SJCRH30 (cell line): ENCODE results near the gene COLEC12. TPM values are rescaled to one million over a fixed set of nuclear protein-coding genes. Genes with fewer than 3 reads are reported as not detected.
"Not testable (repeated sequence)": the region's sequence is repeated elsewhere in the genome, so short reads cannot be mapped to it uniquely, and the experiment has no call there.

Experiments
- DNase-seq, 2 experiments: peaks; one replicate each; pipeline ENCODE4 v3.0.0-alpha.2; 2015 to 2020
- H3K27ac ChIP-seq: fragments of 250-450 bp; sonication (Bioruptor Pico); 2 replicates; pipeline ENCODE4 v1.5.1; 2020; ENCODE audit warnings: mild to moderate bottlenecking, moderate library complexity
- H3K27me3 ChIP-seq: fragments of 250-450 bp; sonication (Bioruptor Pico); 2 replicates; pipeline ENCODE4 v1.5.1; 2020; ENCODE audit warnings: mild to moderate bottlenecking, moderate library complexity
- H3K36me3 ChIP-seq: fragments of 250-450 bp; sonication (Bioruptor Pico); 2 replicates; pipeline ENCODE4 v1.5.1; 2020; ENCODE audit warnings: mild to moderate bottlenecking, moderate library complexity
- H3K4me1 ChIP-seq: fragments of 250-450 bp; sonication (Bioruptor Pico); 2 replicates; pipeline ENCODE4 v1.5.1; 2020; ENCODE audit warnings: mild to moderate bottlenecking, moderate library complexity
- H3K4me3 ChIP-seq: fragments of 250-450 bp; sonication (Bioruptor Pico); 2 replicates; pipeline ENCODE4 v1.5.1; 2020; ENCODE audit warnings: mild to moderate bottlenecking, moderate library complexity
- H3K9me3 ChIP-seq: fragments of 250-450 bp; sonication (Bioruptor Pico); replicated peaks from 2 replicates; pipeline ENCODE4 v1.5.1; 2020; ENCODE audit warnings: mild to moderate bottlenecking, moderate library complexity
- total RNA-seq: library from RNA; depleted of rRNA; stranded (reverse); fragments of >200 nt; shearing (Covaris generic); gene quantifications from 2 replicates; pipeline ENCODE4 v1.2.3, GENCODE V29; 2014

COLEC12 gene
- total RNA-seq, 1 experiment from 2014 or later, result not detected

DNA sequence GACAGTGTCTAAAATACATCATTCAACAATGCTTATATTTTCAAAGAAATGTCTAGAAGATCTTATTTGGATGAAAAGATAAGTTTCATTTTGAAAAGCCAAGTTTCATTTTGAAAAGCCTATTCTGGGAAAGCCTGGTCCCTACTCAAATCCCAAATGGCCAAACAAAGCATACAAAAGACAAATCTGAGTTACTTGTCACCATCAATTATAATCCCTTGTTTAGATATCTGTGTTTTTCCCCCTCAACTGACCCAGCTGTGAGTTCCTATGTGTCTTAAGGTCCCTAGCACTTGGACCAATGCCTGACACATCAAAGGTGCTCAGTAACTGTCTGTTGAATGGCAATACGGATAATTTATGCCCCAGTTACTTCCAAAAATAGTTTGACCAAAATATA is 180.3 kb downstream of the COLEC12 start:
- Histone ChIP-seq H3K36me3 (no peaks in the 10 kb centered on the region), H3K4me3 (no peak overlapping the region), H3K27ac (no peak overlapping the region), H3K4me1 (0 out of 2 replicates have a peak, but pooled peaks cover 2% of the 10 kb centered on the region), H3K27me3 (no peaks in the 10 kb centered on the region), H3K9me3 (no peaks in the 10 kb centered on the region)
- no peak for DNase-seq

DNA sequence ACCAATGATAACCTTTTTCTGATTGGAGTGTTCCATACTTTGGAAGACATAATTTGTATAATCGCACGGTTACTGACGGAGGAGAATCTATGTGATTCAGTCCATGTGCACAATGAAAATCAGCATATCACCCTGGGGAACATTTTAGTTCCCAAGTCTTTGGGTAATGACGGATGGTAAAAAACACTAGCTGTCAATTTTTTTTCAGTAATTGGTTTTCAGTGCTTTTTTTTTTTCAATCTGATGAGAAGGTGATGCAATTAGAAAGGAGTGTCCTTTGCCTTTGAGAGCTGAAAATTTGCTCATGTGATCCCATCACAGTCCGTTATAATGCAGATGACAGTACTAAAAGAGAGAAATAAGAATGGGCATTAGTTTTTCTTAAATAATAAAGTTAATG is 180.8 kb downstream of the COLEC12 start:
- Histone ChIP-seq H3K9me3 (no peaks in the 10 kb centered on the region), H3K4me3 (no peak overlapping the region), H3K36me3 (no peaks in the 10 kb centered on the region), H3K27ac (no peak overlapping the region), H3K27me3 (no peaks in the 10 kb centered on the region), H3K4me1 (0 out of 2 replicates have a peak, but pooled peaks cover 2% of the 10 kb centered on the region)
- no peak for DNase-seq

DNA sequence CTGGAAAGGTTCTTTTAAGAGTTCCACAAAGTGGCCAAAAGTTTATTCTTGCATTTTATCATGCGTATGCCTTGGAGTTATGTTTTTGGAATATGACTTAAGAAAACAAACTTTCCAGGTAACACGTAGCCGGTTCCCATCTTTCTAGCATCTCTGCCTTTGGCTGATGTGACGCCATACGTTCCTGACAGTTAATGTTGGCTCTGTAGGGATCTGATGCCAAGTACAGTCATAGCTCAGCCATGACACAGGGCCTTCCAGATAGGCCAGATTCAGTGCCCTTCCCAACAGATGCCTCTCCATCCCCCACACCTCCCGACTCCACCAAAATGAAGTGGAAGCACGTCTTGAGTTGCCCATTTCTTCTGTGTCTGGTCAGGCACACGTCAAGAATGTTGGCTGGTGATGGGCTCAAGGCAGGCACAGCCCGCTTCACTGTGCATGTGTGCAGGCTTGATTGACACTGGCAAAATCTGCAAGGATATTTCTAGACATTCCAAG is 181.7 kb downstream of the COLEC12 start:
- H3K4me1 ChIP-seq, result 0 out of 2 replicates have a peak, but pooled peaks cover 2% of the 10 kb centered on the region
- no peaks in the 10 kb centered on the region for H3K36me3 ChIP-seq
- H3K27ac ChIP-seq, result no peak overlapping the region
- no peak for DNase-seq
- no peaks in the 10 kb centered on the region for H3K9me3 ChIP-seq
- no peak overlapping the region for H3K4me3 ChIP-seq
- H3K27me3 ChIP-seq, result no peaks in the 10 kb centered on the region

DNA sequence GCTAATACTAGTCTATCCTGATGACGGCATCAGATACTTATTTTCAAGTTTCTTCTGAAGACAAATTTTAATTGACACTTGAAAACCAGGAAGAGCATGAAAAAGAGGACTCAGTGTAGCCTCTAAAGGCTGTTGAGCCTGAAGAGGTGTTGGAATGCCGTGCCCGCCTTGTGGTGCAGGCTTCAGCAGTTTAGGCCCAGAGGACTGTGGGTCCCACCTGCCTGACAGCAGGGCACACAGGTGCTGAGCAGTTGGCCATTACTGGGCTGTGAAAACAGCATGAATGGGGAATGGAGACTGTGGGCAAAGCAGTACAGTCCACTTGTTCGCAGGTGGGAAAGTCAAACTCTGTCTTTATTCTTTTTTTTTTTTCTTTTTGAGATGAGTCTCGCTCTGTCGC is 182.9 kb downstream of the COLEC12 start:
- Histone ChIP-seq H3K4me3 (no peak overlapping the region), H3K36me3 (no peaks in the 10 kb centered on the region), H3K4me1 (0 out of 2 replicates have a peak, but pooled peaks cover 2% of the 10 kb centered on the region), H3K27ac (no peak overlapping the region), H3K9me3 (no peaks in the 10 kb centered on the region), H3K27me3 (no peaks in the 10 kb centered on the region)
- DNase-seq, result no peak

DNA sequence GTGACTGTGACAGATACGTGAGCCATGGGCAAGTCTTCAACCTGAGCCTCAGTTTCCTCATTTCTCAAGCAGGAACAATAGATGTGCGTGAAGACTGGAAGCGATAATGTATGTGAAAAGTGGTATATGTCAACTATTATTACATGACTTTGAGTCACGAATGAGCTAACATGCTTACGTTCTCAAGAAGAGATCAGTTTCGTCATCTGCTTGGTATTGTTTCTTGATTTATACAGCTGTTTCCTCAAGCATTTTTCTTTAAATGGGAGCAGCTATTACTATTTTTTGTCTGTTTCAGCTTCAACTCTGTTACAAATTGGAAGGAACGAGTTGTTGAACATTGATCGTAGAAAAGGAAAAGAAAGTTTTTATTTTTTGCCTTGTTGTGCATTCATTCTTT is 184.1 kb downstream of the COLEC12 start:
- Histone ChIP-seq H3K36me3 (no peaks in the 10 kb centered on the region), H3K27me3 (no peaks in the 10 kb centered on the region), H3K4me1 (no peaks in the 10 kb centered on the region), H3K4me3 (no peak overlapping the region), H3K9me3 (no peaks in the 10 kb centered on the region), H3K27ac (no peak overlapping the region)
- no peak for DNase-seq

DNA sequence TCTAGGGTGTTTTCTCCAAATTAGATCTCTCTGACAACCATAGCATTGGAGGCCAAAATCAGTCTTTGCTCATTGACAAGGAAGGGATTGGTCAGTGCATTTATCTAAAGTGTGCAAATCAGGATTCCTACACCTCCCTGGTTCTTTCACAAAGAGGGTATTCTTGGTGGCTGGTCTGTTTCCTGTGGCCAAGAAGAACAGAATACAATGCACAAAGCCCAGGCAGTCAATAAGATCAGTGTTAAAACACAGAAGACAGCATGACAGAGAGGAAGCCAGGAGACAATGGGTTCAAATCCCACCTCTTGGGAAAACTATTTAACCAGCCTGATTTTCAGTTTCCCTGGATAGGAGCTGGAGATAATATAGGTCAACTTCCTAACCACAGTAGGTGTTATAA is 186.6 kb downstream of the COLEC12 start:
- DNase-seq, result no peak
- Histone ChIP-seq H3K4me3 (no peak overlapping the region), H3K4me1 (no peaks in the 10 kb centered on the region), H3K9me3 (no peaks in the 10 kb centered on the region), H3K36me3 (no peaks in the 10 kb centered on the region), H3K27me3 (no peaks in the 10 kb centered on the region), H3K27ac (no peak overlapping the region)

DNA sequence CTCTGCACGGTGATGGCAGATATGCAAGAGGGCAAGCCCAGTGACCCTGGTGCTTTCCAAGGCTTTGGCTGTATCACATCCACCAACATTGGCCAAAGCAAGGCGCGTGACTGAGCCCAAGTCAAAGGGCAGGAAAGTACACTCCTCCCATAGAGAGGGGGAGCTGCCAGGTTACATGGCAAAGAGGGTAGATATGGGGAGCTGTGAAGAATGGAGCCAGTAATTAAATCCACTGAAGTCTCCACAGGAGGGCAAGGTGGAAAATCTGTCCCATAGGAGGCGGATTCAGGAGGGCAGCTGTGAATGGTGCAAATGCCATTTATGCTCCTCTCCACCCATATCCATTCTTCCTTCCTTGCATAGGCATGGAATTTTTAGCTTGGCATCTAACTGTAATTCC is 188.1 kb downstream of the COLEC12 start:
- Histone ChIP-seq H3K4me3 (no peak overlapping the region), H3K9me3 (no peaks in the 10 kb centered on the region), H3K27ac (no peak overlapping the region), H3K4me1 (no peaks in the 10 kb centered on the region), H3K36me3 (no peaks in the 10 kb centered on the region), H3K27me3 (no peaks in the 10 kb centered on the region)
- no peak for DNase-seq

DNA sequence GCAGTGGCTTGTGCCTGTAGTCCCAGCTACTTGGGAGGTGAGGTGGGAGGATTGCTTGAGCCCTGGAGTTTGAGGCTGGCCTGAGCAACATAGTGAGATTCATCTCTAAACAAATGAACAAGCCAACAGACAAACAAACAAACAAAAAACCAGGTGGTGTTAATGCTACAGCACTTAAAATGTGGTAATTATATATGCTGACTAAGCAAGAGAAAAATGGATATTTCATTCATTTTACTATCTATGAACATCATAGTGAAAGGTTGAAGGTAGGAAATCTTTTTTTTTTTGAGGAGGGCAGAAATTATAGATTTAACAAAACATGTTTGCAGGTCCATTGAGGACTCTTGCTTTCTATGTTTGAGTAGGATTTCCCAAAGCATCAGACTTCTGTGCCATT is 190.5 kb downstream of the COLEC12 start:
- H3K27me3 ChIP-seq, result no peaks in the 10 kb centered on the region
- H3K36me3 ChIP-seq, result no peaks in the 10 kb centered on the region
- H3K4me1 ChIP-seq, result no peaks in the 10 kb centered on the region
- no peak for DNase-seq
- H3K27ac ChIP-seq, result no peak overlapping the region
- no peaks in the 10 kb centered on the region for H3K9me3 ChIP-seq
- H3K4me3 ChIP-seq, result no peak overlapping the region

DNA sequence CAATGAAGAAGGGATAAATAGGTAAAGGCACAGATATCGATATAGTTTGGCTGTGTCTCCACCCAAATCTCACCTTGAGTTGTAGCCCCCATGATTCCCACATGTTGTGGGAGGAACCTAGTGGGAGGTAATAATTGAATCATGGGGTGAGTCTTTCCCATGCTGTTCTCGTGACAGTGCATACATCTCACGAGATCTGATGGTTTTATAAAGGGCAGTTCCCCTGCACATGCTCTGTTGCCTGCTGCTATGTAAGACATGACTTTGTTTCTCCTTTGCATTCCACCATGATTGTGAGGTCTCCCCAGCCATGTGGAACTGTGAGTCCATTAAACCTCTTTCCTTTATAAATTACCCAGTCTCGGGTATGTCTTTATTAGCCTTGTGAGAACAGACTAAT is 192.4 kb downstream of the COLEC12 start:
- H3K36me3 ChIP-seq, H3K9me3 ChIP-seq, H3K27me3 ChIP-seq, H3K27ac ChIP-seq, H3K4me1 ChIP-seq, H3K4me3 ChIP-seq, DNase-seq: not testable (repeated sequence)

DNA sequence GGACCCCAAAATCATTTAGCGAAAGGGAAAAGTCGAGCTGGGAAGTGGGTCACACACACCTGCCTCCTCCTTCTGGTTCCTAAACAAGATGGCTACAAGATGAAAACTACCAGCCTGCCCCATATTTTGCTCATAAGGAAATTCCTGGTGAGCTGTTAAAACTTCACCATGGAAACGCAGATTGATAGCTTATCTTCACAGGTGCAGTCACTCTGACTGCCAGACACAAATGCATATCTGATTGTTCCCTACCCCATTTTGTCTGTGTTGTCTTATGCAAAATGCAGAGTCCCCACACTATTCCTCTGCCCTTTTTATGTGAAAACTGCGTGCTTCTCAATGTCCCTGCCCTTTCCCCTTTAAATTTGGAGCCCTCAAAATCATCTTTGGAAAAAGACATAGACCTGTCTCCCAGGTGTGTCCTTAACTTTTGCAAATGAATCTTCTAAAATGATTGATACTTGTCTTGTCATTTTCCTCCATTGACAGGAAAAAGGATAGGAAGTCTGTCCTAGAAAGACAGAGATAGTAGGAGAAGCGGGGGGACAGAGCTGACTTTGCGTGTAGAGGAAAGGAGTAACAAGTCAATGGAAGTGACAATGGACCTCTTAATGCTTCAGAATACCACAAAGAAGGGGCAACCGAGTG is 193.8 kb downstream of the COLEC12 start:
- DNase-seq, result no peak
- Histone ChIP-seq H3K4me3 (no peak overlapping the region), H3K9me3 (no peaks in the 10 kb centered on the region), H3K36me3 (no peaks in the 10 kb centered on the region), H3K27me3 (no peaks in the 10 kb centered on the region), H3K27ac (no peak overlapping the region), H3K4me1 (no peaks in the 10 kb centered on the region)

DNA sequence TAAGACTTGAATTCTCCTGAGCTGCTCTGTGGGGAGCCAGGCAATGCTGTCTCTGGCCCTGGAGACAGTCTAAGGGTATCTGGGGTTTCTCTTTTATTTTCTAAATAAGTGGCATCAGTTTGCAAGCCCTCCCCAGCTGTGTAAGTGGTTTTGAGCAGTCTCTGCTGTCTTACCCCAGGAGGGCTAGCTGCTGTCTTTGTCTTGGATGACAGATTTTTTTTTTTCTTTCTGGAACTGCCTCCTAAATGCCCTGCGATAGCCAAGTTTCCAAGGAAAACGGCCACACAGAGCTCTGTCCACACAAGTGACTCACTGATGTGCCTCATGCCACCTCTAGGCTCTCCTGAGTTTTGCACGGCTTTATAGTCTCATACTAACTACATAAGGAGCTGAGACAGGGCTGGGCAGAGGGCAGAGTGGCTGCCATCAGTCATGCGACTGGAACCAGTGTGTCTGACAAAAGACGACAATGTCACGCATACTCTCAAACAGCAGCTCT is 195.4 kb downstream of the COLEC12 start:
- Histone ChIP-seq H3K27me3 (no peaks in the 10 kb centered on the region), H3K9me3 (no peaks in the 10 kb centered on the region), H3K4me3 (no peak overlapping the region), H3K36me3 (no peaks in the 10 kb centered on the region), H3K4me1 (no peaks in the 10 kb centered on the region), H3K27ac (no peak overlapping the region)
- no peak for DNase-seq

DNA sequence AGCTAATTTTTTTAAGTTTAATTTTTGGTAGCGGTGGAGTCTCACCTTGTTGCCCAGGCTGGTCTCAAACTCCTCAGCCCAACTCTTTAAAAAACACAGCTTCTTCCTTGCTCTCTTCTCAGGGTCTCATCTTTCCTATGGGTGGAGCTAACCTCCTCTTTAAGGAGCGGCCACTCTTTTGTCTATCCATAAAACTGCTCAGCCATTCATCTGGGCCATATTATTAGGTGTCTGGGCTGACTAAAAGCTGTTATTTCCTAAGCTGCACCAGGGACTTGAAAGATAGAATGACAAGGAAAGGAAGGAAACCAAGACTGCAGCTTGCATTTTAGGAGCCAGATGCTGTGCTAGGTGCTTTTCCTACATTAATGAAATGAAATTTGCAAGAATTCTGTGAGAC is 196.9 kb downstream of the COLEC12 start:
- no peak for DNase-seq
- Histone ChIP-seq H3K36me3 (no peaks in the 10 kb centered on the region), H3K4me1 (no peaks in the 10 kb centered on the region), H3K27ac (no peak overlapping the region), H3K9me3 (no peaks in the 10 kb centered on the region), H3K27me3 (no peaks in the 10 kb centered on the region), H3K4me3 (no peak overlapping the region)

DNA sequence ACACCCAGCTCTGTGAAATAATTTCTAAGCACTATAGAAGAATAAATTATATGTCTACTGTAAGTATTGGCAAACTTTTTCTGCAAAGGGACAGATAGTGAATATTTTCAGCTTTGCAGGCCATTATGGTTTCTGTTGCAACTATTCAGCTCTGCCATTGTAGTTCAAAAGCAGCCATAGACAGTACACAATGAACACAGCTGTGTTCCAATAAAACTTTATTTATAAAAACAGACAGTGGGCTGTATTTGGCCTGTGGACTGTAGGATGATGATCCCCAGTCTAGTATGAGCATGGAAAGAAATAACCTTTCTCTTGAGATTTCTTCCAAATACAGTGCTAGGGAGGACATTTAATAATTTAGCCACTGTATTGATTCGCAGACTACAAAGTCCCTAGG is 197.5 kb downstream of the COLEC12 start:
- H3K9me3 ChIP-seq, result no peaks in the 10 kb centered on the region
- H3K4me1 ChIP-seq, result no peaks in the 10 kb centered on the region
- no peak for DNase-seq
- H3K27ac ChIP-seq, result no peak overlapping the region
- no peaks in the 10 kb centered on the region for H3K27me3 ChIP-seq
- no peaks in the 10 kb centered on the region for H3K36me3 ChIP-seq
- H3K4me3 ChIP-seq, result no peak overlapping the region

DNA sequence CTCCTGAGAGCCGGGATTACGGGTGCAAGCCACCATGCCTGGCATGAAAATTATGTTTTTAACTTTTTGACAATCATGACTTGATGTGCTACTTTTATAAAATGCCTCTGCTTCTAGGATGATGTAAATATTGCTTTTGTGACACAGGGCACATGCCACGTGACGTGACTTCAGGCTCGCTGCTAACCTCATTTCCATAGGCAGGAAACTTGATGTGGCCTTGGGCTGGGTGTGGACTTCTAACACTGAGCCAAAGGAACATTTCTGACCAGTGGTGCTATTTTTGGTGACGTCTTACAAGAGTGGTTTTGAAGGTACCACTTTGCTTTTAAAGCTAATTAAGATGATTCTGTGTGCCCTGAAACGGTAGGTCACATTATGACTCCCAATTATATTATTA is 198.4 kb downstream of the COLEC12 start:
- DNase-seq, result no peak
- H3K27ac ChIP-seq, result no peak overlapping the region
- no peaks in the 10 kb centered on the region for H3K27me3 ChIP-seq
- H3K9me3 ChIP-seq, result no peaks in the 10 kb centered on the region
- no peaks in the 10 kb centered on the region for H3K4me1 ChIP-seq
- H3K4me3 ChIP-seq, result no peak overlapping the region
- no peaks in the 10 kb centered on the region for H3K36me3 ChIP-seq

DNA sequence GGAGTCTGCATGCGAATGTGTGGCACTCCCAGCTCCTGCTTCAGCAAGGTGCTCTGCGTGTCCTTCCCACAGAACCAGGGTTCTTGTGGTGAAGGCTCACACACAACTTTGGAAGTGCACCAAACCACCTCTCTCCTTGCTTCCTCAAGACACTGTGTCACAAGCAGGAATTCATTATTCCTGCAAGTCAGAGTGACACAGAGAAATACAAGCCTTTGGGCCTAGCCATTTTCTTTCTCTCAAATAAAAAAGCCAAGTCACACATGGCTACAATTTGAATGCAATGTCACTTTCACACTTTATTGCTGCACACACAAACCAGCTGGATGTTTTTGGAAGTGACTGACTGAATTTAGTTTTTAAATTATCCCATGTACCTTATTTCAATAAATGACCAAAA is 202.6 kb downstream of the COLEC12 start:
- Histone ChIP-seq H3K9me3 (no peaks in the 10 kb centered on the region), H3K4me3 (no peak overlapping the region), H3K36me3 (no peaks in the 10 kb centered on the region), H3K27ac (no peak overlapping the region), H3K4me1 (no peaks in the 10 kb centered on the region), H3K27me3 (no peaks in the 10 kb centered on the region)
- DNase-seq, result no peak
